T-helper 1 cell (primary cell): Measurements from ENCODE around the gene TRIM40.
A peak's percentile ranks its signal among the peaks of the same experiment; 100 is the strongest.

Experiments used
- DNase-seq, 5 donors: peaks; one replicate each; pipeline ENCODE4 v3.0.0-alpha.2; 2012 to 2020
- total RNA-seq, 4 donors: gene quantifications; one replicate each; lab custom pipeline; 2026; lab: John Stamatoyannopoulos, UW

TRIM40 gene
- total RNA-seq = 0 reads per million in 4 donors

GRCh38 chr6:30135757-30136156, at the start of gene TRIM40:
Gene TRIM40 (plus strand): TSS chr6:30136140. CDS start chr6:30137037, 897 bp downstream.
- no peak for DNase-seq

DNA sequence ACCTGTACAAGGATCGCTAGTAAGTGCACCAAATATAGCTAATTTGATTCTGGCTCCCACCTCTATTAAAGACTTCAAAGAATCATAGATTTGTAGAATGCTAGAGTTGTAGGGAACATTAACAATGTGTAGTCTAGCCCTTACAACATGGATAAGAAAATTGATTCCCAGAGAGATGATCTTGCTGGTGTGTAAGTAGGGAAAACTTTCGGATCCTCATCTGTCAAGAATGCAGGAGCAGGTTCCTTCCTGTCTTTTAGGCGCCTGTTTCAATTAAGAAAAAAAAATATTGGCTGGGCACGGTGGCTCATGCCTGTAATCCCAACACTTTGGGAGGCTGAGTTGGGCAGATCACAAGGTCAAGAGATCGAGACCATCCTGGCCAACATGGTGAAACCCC, 48.1 kb upstream of the TRIM40 start:
- DNase-seq = no peak

- no peak for DNase-seq
Observed at GRCh38 chr6:30091577-30092381, 44.2 kb upstream of the TRIM40 start.

DNA sequence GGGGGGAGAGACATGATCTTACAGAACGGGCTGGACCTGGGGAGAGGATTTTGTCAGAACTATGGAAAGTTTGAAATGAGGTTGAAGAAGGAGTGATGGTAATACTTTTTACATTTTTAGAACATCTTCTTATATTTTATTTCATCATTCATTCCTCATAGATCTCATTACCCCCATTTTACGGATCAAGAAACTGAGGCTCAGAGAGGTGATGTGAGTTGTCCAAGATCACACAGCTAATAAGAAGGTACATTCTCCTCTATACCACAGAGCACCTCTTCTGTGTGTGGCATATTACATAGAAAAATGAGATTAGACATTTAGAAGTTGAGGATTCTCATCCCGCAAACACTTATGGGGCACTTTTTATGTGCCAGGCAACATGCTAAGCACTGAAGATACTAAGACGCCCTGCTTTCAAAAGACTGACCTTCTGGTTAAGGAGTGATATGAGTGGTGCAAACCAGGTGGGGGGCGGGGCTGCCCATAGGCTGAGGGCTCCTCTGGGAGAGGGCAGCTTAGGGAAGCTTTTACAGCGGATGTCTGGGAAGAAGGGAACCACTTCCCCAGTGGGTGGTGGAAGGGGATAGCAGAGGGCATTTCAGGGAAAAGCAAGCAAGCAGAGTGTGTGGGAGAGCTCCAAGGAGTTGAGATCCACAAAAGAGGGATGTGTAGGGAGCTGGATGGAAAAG, 42.9 kb upstream of the TRIM40 start:
- DNase-seq = no peak

- DNase-seq = no peak
Observed at GRCh38 chr6:30093951-30094661, 41.8 kb upstream of the TRIM40 start.

GRCh38 chr6:30096829-30097228, 39.1 kb upstream of the TRIM40 start:
- no peak for DNase-seq

DNA sequence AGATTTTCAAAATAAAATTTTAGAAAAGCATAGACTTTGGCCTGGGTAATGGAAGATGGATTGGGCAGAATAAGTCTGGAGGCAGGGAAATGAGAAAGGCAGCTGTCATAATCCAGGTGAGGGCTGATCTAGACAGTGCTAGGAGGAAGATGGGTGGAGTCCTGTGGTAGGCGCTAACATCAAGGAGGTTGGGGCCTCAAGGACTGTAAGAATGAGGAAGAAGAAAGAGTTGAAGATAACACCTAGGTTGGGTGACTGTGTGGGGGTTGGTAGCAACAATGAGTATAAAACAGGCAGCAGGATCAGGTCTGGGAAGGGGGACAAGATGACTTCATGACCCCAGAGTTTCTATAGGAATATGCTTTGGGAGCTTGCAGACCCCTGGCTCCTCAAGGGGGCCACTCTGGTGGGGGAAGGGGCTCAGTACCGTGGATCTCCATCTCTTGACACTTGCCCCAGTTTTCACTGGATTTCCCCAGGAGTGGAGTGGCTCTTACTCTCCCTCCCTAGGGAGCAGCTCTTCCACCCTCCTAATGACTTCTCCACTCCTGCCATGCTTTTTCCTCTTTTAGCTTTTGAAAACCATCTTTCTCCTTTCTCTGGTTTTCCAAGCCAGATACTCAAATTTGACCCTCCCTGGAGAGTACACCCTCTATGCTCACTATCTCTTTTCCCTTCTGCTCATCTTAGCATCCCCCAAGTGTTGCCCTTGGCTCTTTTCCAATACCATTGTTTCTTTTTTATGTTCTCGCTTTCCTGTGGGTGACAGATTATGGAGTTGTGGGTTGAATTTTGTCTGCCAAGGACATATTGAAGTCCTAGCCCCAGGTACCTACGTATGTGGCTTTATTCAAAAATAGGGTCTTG, 37.8 kb upstream of the TRIM40 start:
- no peak for DNase-seq

DNA sequence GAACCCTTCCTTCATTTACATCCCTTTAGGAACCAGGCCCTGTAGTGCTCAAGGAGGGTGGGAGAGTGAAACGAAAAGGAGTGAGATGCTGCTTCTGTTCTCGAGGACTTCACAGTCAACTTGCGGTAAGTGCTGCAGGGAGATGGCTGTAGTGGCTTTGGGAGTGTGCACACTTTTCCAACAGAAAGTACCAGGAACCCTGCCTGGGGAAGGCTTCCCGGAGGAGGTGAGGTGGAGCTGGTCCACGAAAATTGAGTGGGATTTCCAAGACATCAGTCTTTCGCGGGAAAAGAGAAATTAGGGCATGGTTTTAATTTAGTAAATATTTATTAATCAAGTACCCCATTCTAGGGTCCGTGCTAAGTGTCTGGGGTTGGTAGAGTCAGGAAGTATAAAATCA, 35.8 kb upstream of the TRIM40 start:
- DNase-seq = no peak

GRCh38 chr6:30100585-30101443, 35.1 kb upstream of the TRIM40 start:
- DNase-seq = peak in 1 of 5 donors; percentile 18

GRCh38 chr6:30101444-30102413, 34.2 kb upstream of the TRIM40 start:
- peak; percentile 58 to 66 (median 62) for DNase-seq

DNA sequence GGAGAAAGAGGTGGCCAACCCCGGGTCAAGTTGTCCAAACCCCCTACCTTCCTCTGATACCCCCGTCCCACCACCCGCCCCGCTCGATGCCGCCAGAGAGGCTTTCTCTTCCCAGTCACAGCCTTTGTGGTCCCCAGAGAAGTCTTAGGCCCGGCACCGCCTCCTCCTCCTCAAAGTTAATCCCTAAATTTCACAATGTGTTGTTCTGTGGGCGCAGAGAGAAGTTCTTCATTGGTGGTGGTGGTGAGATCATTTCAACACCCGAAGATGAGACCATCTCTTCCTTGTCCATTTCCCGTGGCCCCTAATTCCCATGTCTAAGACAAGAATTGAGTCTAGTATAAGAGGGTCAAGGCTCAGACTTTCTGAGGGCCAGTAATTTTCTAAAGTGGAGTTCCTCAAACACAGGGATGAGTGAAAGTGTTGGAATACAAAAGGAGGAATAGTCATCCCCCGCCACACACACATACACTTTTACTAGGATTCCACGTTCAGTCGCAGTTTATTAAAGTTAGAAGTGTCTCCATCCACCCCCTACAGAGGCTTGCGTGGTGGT, 33.4 kb upstream of the TRIM40 start:
- no peak for DNase-seq

- peak; percentile 59 to 85 (median 74) for DNase-seq
Observed at GRCh38 chr6:30102970-30103871, 32.7 kb upstream of the TRIM40 start.

- no peak for DNase-seq
Observed at GRCh38 chr6:30103872-30104179, 32.1 kb upstream of the TRIM40 start.

DNA sequence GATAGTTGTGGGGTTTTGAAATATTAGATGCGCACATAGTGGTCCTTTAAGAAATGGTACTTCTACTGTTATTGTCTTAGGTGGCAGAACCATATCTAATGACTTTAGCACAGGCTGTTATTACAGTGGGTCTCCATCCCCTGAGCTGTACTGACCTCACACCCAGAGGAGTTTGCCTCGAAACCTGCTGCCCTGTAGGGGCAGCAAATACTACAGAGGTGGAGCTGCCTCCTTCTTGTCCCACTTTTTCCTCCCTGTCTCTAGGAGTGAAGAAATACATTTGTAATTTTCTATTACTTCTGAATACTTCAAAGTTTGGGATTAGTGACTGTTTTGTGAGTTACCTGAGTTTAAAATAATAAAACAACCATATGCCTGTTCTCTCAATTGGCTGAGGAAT, 31.3 kb upstream of the TRIM40 start:
- DNase-seq = no peak

GRCh38 chr6:30111266-30111856, 24.6 kb upstream of the TRIM40 start:
- DNase-seq = no peak

DNA sequence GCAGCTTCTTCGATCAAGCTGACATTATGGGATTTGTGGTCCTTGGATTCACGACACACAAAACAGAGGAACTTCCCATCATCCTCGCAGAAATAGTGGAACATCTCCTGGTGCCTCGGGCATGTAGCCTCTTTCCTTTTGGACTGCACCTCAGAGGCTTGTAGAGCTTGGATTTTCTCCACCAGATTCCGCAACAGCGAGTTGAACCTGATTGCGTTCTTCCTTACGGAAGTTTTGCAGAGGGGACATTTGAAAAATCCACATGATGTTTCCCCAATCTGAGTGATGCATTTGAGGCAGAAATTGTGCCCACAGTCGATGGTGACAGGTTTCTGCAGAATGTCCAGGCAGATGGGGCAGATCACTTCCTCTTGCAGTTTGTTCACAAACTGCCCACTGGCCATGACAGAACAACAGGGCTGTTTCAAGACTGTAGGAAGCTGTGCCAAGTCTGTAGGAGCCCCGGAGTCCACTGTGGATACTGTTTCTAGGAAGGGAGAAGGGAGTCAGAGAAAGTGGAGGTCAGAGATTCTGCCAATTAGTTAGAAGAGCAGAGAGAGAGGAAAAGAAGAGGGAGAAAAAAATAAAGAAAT, 23.4 kb upstream of the TRIM40 start:
- no peak for DNase-seq

GRCh38 chr6:30113003-30113759, 22.8 kb upstream of the TRIM40 start, which contains the start of gene TRIM31:
Gene TRIM31 (minus strand): TSS chr6:30113090. CDS start chr6:30112805, 285 bp downstream.
- DNase-seq = no peak
